Colonic mucosa (tissue), 4 donors: ENCODE measurements around the gene RAB7A. TPM values are rescaled to one million over a fixed set of nuclear protein-coding genes. Genes with fewer than 3 reads are reported as not detected.

ENCODE experiments used
- DNase-seq: peaks from one replicate; pipeline ENCODE4 v3.0.0-alpha.2; 2020
- H3K27ac ChIP-seq: fragments of 200-600 bp; one replicate; pipeline ENCODE4 v1.8.0; 2021
- H3K27me3 ChIP-seq: fragments of 200-600 bp; one replicate; pipeline ENCODE4 v1.8.0; 2021
- H3K36me3 ChIP-seq: fragments of 200-600 bp; one replicate; pipeline ENCODE4 v1.8.0; 2021
- H3K4me1 ChIP-seq: fragments of 200-600 bp; one replicate; pipeline ENCODE4 v1.8.0; 2021; ENCODE audit warnings: mild to moderate bottlenecking
- H3K4me3 ChIP-seq: fragments of 200-600 bp; one replicate; pipeline ENCODE4 v1.8.0; 2021
- H3K9ac ChIP-seq, 2 donors: one replicate each; pipeline ENCODE4 v1.7.0; 2013; ENCODE audit warnings: control low read depth in 2 of 2, low read depth in 2 of 2, low read length in 2 of 2
- H3K9me3 ChIP-seq: fragments of 200-600 bp; one replicate; pipeline ENCODE4 v1.8.0; 2021
- CTCF ChIP-seq: fragments of 200-600 bp; IDR thresholded peaks from one replicate; pipeline ENCODE4 v1.8.0; 2022; ENCODE audit warnings: antibody characterized with exemption, mild to moderate bottlenecking
- intact Hi-C: fragments of 100-400 bp; cut with DNase I; formaldehyde crosslinking; loops from one replicate; pipeline ENCODE4 v1.14.1; 2022
- total RNA-seq, 2 donors: library from RNA; stranded (reverse); fragmentation: NEBNext Ultra II Directional in 1 of 2; extraction: Animal tissue kit (Norgen Biotek cat#: 25700) in 1 of 2; gene quantifications; one replicate each; pipeline ENCODE4 v1.2.1, GENCODE V29; 2021
- donor health status: healthy.
- donor health status: DM: no; HTN: no; CAD: no.
- donor health status: DM: no; HTN: no; CAD: no.

Gene RAB7A
- total RNA-seq, 2 donors from 2014 or later: 221 to 272 TPM

GRCh38 chr3:128735884-128736283, 9.9 kb downstream of the RAB7A start:
- Histone ChIP-seq H3K9me3 (no peaks in the 10 kb centered on the region), H3K27ac (no peak overlapping the region), H3K4me1 (no peaks in the 10 kb centered on the region), H3K27me3 (no peaks in the 10 kb centered on the region), H3K4me3 (no peak overlapping the region), H3K9ac (no peak overlapping the region), H3K36me3 (no peaks in the 10 kb centered on the region)
- no peak for DNase-seq
- TF ChIP-seq CTCF: no peak
- intact Hi-C loops: loop anchor here (10.0 kb wide), 1 partner anchor 49 kb away; no protein-coding TSS in a partner anchor

DNA sequence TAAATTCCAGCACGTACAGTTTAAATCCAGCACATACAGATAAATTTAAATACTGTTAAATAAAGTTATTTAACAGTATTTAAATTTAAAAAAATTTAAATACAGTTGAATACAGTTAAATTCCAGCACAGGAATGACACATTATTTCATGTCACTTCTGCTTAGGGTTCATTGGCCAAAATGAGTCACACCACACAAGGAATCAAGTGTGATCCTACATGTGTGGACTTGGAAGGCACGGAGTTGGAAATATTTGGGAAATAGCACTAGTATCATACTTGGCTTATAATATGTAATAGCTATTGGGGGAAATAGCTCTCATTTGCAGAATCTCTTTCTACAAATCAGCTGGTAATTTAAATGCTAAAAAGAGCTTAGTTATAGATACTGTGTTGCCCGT, 10.6 kb downstream of the RAB7A start:
- H3K27me3 ChIP-seq: no peaks in the 10 kb centered on the region
- no peak overlapping the region for H3K27ac ChIP-seq
- H3K9ac ChIP-seq: no peak overlapping the region
- TF ChIP-seq CTCF: no peak
- H3K4me3 ChIP-seq: no peak overlapping the region
- H3K9me3 ChIP-seq: no peaks in the 10 kb centered on the region
- no peaks in the 10 kb centered on the region for H3K36me3 ChIP-seq
- H3K4me1 ChIP-seq: no peaks in the 10 kb centered on the region
- no peak for DNase-seq
- intact Hi-C loops: loop anchor here (10.0 kb wide), 1 partner anchor 48 kb away; no protein-coding TSS in a partner anchor

- intact Hi-C loops: no loop called here
- no peaks in the 10 kb centered on the region for H3K27me3 ChIP-seq
- no peaks in the 10 kb centered on the region for H3K36me3 ChIP-seq
- no peaks in the 10 kb centered on the region for H3K9me3 ChIP-seq
- TF ChIP-seq CTCF: no peak
- H3K4me1 ChIP-seq: no peaks in the 10 kb centered on the region
- DNase-seq: no peak
- H3K4me3 ChIP-seq: no peak overlapping the region
- H3K9ac ChIP-seq: no peak overlapping the region
- H3K27ac ChIP-seq: no peak overlapping the region
These were observed 14.6 kb downstream of the RAB7A start for GRCh38 chr3:128740621-128741020.

DNA sequence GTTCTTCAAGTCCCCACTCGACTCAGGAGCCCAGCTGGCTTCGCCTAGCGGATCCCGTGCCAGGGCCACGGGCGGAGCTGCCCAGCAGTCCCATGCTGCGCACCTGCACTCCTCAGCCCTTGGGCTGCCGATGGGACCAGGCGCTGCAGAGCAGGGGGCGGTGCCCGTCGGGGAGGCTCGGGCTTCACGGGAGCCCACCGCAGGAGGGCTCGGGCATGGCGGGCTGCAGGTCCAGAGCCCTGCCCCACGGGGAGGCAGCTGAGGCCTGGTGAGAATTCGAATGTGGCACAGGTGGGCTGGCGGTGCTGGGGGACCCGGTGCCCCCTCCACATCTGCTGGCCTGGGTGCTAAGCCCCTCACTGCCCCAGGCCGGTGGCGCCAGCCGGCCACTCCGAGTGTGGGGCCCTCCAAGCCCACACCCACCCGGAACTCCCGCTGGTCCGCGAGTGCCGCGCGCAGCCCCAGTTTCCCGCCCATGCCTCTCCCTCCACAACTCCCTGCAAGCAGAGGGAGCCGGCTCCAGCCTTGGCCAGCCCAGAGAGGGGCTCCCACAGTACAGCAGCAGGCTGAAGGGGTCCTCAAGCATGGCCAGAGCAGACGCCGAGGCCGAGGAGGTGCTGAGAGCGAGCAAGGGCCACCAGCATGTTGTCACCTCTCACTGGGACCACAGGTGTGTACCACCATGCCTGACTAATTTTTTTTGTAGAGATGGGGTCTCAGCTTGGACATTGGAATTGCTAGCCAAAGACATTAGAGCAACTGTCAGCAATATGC, 17.0 kb downstream of the RAB7A start:
- H3K4me1 ChIP-seq: no peaks in the 10 kb centered on the region
- no peaks in the 10 kb centered on the region for H3K27me3 ChIP-seq
- no peak overlapping the region for H3K9ac ChIP-seq
- no peaks in the 10 kb centered on the region for H3K9me3 ChIP-seq
- no peaks in the 10 kb centered on the region for H3K36me3 ChIP-seq
- no peak for DNase-seq
- TF ChIP-seq CTCF: no peak
- H3K4me3 ChIP-seq: no peak overlapping the region
- intact Hi-C loops: no loop called here
- H3K27ac ChIP-seq: no peak overlapping the region

DNA sequence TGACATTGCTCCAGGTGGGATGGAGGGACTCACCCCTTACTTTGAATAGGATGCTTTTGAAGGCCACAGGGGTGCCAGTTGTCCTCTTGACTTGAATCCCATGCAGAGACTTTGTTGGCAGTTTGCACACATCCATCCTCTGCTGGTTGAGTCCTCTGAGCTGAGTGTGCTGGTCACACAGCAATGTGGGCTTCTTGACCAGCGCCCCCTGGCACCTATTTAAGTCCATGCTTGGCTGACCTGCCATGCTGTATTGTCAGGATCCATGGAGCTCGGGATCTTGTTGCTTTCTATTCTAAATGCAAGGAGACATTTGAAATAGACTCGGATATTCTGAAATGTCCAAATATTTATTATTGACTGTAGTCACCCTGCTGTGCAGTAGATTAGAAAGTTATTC, 19.8 kb downstream of the RAB7A start:
- no peaks in the 10 kb centered on the region for H3K4me1 ChIP-seq
- no peak for DNase-seq
- no peak overlapping the region for H3K4me3 ChIP-seq
- no peaks in the 10 kb centered on the region for H3K9me3 ChIP-seq
- H3K27me3 ChIP-seq: no peaks in the 10 kb centered on the region
- TF ChIP-seq CTCF: no peak
- intact Hi-C loops: no loop called here
- no peak overlapping the region for H3K27ac ChIP-seq
- H3K36me3 ChIP-seq: no peaks in the 10 kb centered on the region
- no peak overlapping the region for H3K9ac ChIP-seq
